Measurements from ENCODE around the gene FBXL17. TPM values are rescaled to one million over a fixed set of nuclear protein-coding genes. Genes with fewer than 3 reads are reported as not detected.

FBXL17 gene
- total RNA-seq, 1 donor from 2014 or later, result 15.9 TPM

GRCh38 chr5:108118813-108119514 is 262.9 kb downstream of the FBXL17 start:
- Mint-ChIP-seq H3K27me3 (no peaks in the 10 kb centered on the region), H3K36me3 (ENCODE audit: insufficient read depth) (no peaks in the 10 kb centered on the region), H3K4me1 (ENCODE audit: low read depth) (no peaks in the 10 kb centered on the region), H3K9me3 (ENCODE audit: low read depth) (no peaks in the 10 kb centered on the region), H3K27ac (no peak overlapping the region), H3K4me3 (ENCODE audit: low read depth) (no peak overlapping the region)
- no peak for DNase-seq (ENCODE audit: low spot score, unreplicated experiment)
- no peak for TF ChIP-seq CTCF (IDR thresholded peaks at IDR 0.05; ENCODE audit: unreplicated experiment)

GRCh38 chr5:108115673-108116072 is 266.2 kb downstream of the FBXL17 start:
- DNase-seq (ENCODE audit: low spot score, unreplicated experiment), result no peak
- no peak for TF ChIP-seq CTCF (IDR thresholded peaks at IDR 0.05; ENCODE audit: unreplicated experiment)
- H3K4me3 Mint-ChIP-seq (ENCODE audit: low read depth), result no peak overlapping the region
- H3K27me3 Mint-ChIP-seq, result no peaks in the 10 kb centered on the region
- H3K4me1 Mint-ChIP-seq (ENCODE audit: low read depth), result no peaks in the 10 kb centered on the region
- peaks cover 4% of the 10 kb centered on the region for H3K36me3 Mint-ChIP-seq (ENCODE audit: insufficient read depth)
- no peak overlapping the region for H3K27ac Mint-ChIP-seq
- peaks cover 8% of the 10 kb centered on the region for H3K9me3 Mint-ChIP-seq (ENCODE audit: low read depth)

GRCh38 chr5:108113950-108114349 is 267.9 kb downstream of the FBXL17 start:
- Mint-ChIP-seq H3K27me3 (no peaks in the 10 kb centered on the region), H3K36me3 (ENCODE audit: insufficient read depth) (peaks cover 4% of the 10 kb centered on the region), H3K27ac (no peak overlapping the region), H3K9me3 (ENCODE audit: low read depth) (peaks cover 8% of the 10 kb centered on the region), H3K4me1 (ENCODE audit: low read depth) (no peaks in the 10 kb centered on the region), H3K4me3 (ENCODE audit: low read depth) (no peak overlapping the region)
- TF ChIP-seq CTCF (IDR thresholded peaks at IDR 0.05; ENCODE audit: unreplicated experiment), result no peak
- no peak for DNase-seq (ENCODE audit: low spot score, unreplicated experiment)

- H3K4me3 Mint-ChIP-seq (ENCODE audit: low read depth), result no peak overlapping the region
- peaks cover 4% of the 10 kb centered on the region for H3K36me3 Mint-ChIP-seq (ENCODE audit: insufficient read depth)
- no peak overlapping the region for H3K27ac Mint-ChIP-seq
- H3K27me3 Mint-ChIP-seq, result no peaks in the 10 kb centered on the region
- no peak for DNase-seq (ENCODE audit: low spot score, unreplicated experiment)
- no peak for TF ChIP-seq CTCF (IDR thresholded peaks at IDR 0.05; ENCODE audit: unreplicated experiment)
- H3K4me1 Mint-ChIP-seq (ENCODE audit: low read depth), result no peaks in the 10 kb centered on the region
- peaks cover 8% of the 10 kb centered on the region for H3K9me3 Mint-ChIP-seq (ENCODE audit: low read depth)
Measured at GRCh38 chr5:108111736-108112135, 270.2 kb downstream of the FBXL17 start.

- Mint-ChIP-seq H3K27ac (no peak overlapping the region), H3K27me3 (no peaks in the 10 kb centered on the region), H3K36me3 (ENCODE audit: insufficient read depth) (peaks cover 7% of the 10 kb centered on the region), H3K9me3 (ENCODE audit: low read depth) (peaks cover 8% of the 10 kb centered on the region), H3K4me1 (ENCODE audit: low read depth) (no peaks in the 10 kb centered on the region), H3K4me3 (ENCODE audit: low read depth) (no peak overlapping the region)
- DNase-seq (ENCODE audit: low spot score, unreplicated experiment), result no peak
- TF ChIP-seq CTCF (IDR thresholded peaks at IDR 0.05; ENCODE audit: unreplicated experiment), result no peak
Measured at GRCh38 chr5:108109059-108109458, 272.8 kb downstream of the FBXL17 start.
